Erythroblast (primary cell): ENCODE measurements around the gene SRPK2.

ENCODE experiments used
- GATA1 ChIP-seq: IDR thresholded peaks from 2 replicates; pipeline ENCODE4 v1.6.1; 2011; ENCODE audit warnings: low read depth, mild to moderate bottlenecking, control low read depth, low read length, moderate library complexity
- POLR2A ChIP-seq: IDR thresholded peaks from 2 replicates; pipeline ENCODE4 v1.6.1; 2011; ENCODE audit warnings: mild to moderate bottlenecking, low read length

DNA sequence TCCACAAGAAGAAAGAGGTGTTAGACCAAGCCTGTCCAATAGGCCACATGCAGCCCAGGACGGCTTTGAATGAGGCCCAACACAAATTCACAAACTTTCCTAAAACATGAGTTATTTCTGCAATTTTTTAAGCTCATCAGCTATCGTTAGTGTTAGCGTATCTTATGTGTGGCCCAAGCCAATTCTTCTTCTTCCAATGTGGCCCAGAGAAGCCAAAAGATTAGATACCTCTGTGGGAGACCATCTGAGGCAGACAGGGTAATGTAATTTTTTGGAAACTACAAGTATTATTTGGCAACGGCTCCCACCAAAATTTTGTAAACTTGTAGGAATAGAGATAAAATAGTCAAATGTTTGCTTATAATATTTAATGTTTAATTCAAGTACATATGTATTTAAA lies 153.8 kb downstream of the SRPK2 start:
- TF ChIP-seq POLR2A (no peak), GATA1 (no peak)
